Upper lobe of left lung (tissue), 4 donors: ENCODE data around the gene A2ML1.

Experiments used
- EP300 ChIP-seq, 4 donors: sonication (generic); formaldehyde crosslinking; IDR thresholded peaks; one replicate each; pipeline ENCODE4 v1.5.1; 2017; ENCODE audit warnings: antibody characterized with exemption in 4 of 4, control low read depth in 2 of 4
- POLR2A ChIP-seq, 4 donors: fragments of 450-650 bp; IDR thresholded peaks; one replicate each; pipeline ENCODE4 v1.5.1; 2016 to 2017; ENCODE audit warnings: antibody characterized with exemption in 4 of 4, mild to moderate bottlenecking in 2 of 4
- POLR2AphosphoS5 ChIP-seq, 2 donors: sonication (generic); formaldehyde crosslinking; IDR thresholded peaks; one replicate each; pipeline ENCODE4 v1.5.1; 2017; ENCODE audit warnings: antibody characterized with exemption in 2 of 2
- TF ChIP-seq, protein P1 (sequence below), 6 experiments: fragments of 450-650 bp in 4 of 6; fragments of 200-600 bp in 2 of 6; sonication (generic) in 2 of 6; IDR thresholded peaks; one replicate each; pipeline ENCODE4 v1.5.1; 2016 to 2019; ENCODE audit warnings: antibody characterized with exemption in 6 of 6

DNA sequence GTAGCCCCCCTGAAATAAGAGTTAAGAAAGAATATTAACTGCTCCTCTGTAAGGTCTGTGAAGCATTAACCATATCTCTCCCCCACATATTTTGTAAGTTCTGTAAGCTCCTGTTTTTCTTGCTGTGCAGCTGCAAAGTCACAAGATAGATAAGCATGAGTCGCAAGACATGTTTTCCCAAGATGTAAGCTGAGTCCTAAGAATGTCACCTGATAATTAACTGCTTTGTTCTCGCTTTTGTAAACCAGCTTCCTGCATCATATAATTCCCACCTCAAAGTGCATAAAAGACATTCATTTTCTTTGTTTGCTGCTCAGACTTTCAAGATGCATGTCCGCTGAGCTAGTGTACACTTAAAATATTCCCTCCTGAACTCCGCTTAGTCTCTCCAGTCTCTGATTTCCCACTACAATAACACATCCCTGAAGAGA, 64.9 kb downstream of the A2ML1 start:
- TF ChIP-seq, protein P1, sequence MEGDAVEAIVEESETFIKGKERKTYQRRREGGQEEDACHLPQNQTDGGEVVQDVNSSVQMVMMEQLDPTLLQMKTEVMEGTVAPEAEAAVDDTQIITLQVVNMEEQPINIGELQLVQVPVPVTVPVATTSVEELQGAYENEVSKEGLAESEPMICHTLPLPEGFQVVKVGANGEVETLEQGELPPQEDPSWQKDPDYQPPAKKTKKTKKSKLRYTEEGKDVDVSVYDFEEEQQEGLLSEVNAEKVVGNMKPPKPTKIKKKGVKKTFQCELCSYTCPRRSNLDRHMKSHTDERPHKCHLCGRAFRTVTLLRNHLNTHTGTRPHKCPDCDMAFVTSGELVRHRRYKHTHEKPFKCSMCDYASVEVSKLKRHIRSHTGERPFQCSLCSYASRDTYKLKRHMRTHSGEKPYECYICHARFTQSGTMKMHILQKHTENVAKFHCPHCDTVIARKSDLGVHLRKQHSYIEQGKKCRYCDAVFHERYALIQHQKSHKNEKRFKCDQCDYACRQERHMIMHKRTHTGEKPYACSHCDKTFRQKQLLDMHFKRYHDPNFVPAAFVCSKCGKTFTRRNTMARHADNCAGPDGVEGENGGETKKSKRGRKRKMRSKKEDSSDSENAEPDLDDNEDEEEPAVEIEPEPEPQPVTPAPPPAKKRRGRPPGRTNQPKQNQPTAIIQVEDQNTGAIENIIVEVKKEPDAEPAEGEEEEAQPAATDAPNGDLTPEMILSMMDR (IDR thresholded peaks at IDR 0.05): no peak
- TF ChIP-seq POLR2A (IDR thresholded peaks at IDR 0.05) (no peak), POLR2AphosphoS5 (IDR thresholded peaks at IDR 0.05) (no peak), EP300 (IDR thresholded peaks at IDR 0.05) (no peak)
